ENCODE measurements around the gene ARHGEF25. TPM values are rescaled to one million over a fixed set of nuclear protein-coding genes. Genes with fewer than 3 reads are reported as not detected.
A peak's percentile ranks its signal among the peaks of the same experiment; 100 is the strongest.

The ARHGEF25 gene
- total and polyA plus RNA-seq, 2 of the 13 experiments (the other 11 are each of a cell fraction or from before 2014, with no cell fraction given), result 11.5 to 12.5 TPM

DNA sequence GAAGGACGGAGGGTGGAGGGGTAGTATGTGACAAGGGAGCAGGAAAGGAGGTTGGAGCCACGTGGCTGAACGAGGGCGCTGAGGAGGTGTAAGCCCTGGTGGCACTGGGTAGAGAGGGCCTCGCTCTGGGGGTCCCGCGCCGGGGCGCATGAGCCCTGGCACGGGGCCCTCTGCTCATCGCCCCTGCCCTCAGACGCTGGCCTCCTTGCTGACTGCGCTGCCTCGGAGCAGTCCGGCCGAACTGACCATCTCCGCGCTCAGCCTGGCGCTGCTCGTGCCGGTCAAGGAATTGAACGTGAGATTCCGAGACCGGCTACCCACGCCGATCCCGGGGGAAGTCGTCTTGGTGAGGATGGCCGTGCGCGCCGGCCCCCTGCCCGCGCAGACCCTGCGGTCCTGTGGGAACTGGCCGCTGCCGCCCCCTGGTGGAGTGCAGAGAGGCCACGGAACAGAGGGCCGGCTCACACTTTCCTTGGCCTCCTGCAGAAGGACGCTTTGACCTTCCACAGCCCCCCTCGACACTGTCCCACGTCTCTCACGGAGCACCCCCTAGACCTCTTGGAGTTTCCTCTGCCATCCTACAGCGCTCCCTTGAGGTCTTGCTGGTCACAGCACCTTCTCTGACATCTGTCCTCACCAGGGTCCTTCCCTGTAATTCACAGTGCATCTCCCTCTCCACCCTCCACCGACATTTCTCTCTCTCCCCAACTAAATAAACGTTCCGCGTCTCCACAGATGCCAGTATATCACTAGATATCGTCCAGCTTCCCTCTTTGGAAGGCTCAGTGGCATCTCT lies 10.5 kb downstream of the ARHGEF25 start (continued):
- TF ChIP-seq, protein P1, sequence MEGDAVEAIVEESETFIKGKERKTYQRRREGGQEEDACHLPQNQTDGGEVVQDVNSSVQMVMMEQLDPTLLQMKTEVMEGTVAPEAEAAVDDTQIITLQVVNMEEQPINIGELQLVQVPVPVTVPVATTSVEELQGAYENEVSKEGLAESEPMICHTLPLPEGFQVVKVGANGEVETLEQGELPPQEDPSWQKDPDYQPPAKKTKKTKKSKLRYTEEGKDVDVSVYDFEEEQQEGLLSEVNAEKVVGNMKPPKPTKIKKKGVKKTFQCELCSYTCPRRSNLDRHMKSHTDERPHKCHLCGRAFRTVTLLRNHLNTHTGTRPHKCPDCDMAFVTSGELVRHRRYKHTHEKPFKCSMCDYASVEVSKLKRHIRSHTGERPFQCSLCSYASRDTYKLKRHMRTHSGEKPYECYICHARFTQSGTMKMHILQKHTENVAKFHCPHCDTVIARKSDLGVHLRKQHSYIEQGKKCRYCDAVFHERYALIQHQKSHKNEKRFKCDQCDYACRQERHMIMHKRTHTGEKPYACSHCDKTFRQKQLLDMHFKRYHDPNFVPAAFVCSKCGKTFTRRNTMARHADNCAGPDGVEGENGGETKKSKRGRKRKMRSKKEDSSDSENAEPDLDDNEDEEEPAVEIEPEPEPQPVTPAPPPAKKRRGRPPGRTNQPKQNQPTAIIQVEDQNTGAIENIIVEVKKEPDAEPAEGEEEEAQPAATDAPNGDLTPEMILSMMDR (CRISPR knock-in tag; IDR thresholded peaks at IDR 0.05), result peak; percentile 98
- no peak for TF ChIP-seq ONECUT2 (CRISPR knock-in tag; IDR thresholded peaks at IDR 0.05)
- TF ChIP-seq ZNF235 (CRISPR knock-in tag; IDR thresholded peaks at IDR 0.05; ENCODE audit: borderline replicate concordance), result no peak
- TF ChIP-seq ZNF546 (CRISPR knock-in tag; conservative IDR thresholded peaks at IDR 0.05), result no peak
- TF ChIP-seq ZBTB1 (CRISPR knock-in tag; IDR thresholded peaks at IDR 0.05; ENCODE audit: borderline replicate concordance), result no peak
- TF ChIP-seq ZNF335 (CRISPR knock-in tag; IDR thresholded peaks at IDR 0.05), result no peak
- TF ChIP-seq MATR3 (CRISPR knock-in tag; IDR thresholded peaks at IDR 0.05), result no peak
- no peak for TF ChIP-seq SP5 (CRISPR knock-in tag; IDR thresholded peaks at IDR 0.05; ENCODE audit: borderline replicate concordance, low read depth)
- TF ChIP-seq ZNF83 (CRISPR knock-in tag; IDR thresholded peaks at IDR 0.05; ENCODE audit: borderline replicate concordance), result peak; percentile 48; the same call in 1 of the 2 replicates
- peak; percentile 36; the same call in 1 of the 2 replicates for TF ChIP-seq RFXAP (CRISPR knock-in tag; IDR thresholded peaks at IDR 0.05; ENCODE audit: borderline replicate concordance)
- TF ChIP-seq ZNF768 (CRISPR knock-in tag; IDR thresholded peaks at IDR 0.05), result peak; percentile 19; the same call in 1 of the 2 replicates
- TF ChIP-seq ZNF570 (CRISPR knock-in tag; IDR thresholded peaks at IDR 0.05; ENCODE audit: borderline replicate concordance), result no peak
- TF ChIP-seq, protein P2, sequence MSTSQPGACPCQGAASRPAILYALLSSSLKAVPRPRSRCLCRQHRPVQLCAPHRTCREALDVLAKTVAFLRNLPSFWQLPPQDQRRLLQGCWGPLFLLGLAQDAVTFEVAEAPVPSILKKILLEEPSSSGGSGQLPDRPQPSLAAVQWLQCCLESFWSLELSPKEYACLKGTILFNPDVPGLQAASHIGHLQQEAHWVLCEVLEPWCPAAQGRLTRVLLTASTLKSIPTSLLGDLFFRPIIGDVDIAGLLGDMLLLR (CRISPR knock-in tag; IDR thresholded peaks at IDR 0.05), result no peak
- TF ChIP-seq ZMYM4 (CRISPR knock-in tag; IDR thresholded peaks at IDR 0.05), result 0 out of 2 replicates have a peak, but pooled peaks have one; percentile 30
- no peak for TF ChIP-seq HMGA1 (CRISPR knock-in tag; conservative IDR thresholded peaks at IDR 0.05)
- no peak for TF ChIP-seq DR1 (CRISPR knock-in tag; IDR thresholded peaks at IDR 0.05)
- TF ChIP-seq, protein P3, sequence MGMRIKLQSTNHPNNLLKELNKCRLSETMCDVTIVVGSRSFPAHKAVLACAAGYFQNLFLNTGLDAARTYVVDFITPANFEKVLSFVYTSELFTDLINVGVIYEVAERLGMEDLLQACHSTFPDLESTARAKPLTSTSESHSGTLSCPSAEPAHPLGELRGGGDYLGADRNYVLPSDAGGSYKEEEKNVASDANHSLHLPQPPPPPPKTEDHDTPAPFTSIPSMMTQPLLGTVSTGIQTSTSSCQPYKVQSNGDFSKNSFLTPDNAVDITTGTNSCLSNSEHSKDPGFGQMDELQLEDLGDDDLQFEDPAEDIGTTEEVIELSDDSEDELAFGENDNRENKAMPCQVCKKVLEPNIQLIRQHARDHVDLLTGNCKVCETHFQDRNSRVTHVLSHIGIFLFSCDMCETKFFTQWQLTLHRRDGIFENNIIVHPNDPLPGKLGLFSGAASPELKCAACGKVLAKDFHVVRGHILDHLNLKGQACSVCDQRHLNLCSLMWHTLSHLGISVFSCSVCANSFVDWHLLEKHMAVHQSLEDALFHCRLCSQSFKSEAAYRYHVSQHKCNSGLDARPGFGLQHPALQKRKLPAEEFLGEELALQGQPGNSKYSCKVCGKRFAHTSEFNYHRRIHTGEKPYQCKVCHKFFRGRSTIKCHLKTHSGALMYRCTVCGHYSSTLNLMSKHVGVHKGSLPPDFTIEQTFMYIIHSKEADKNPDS (CRISPR knock-in tag; IDR thresholded peaks at IDR 0.05), result 0 out of 2 replicates have a peak, but pooled peaks have one; percentile 45
- no peak for TF ChIP-seq SNAI1 (CRISPR knock-in tag; IDR thresholded peaks at IDR 0.05; ENCODE audit: borderline replicate concordance)
- TF ChIP-seq ZNF251 (CRISPR knock-in tag; IDR thresholded peaks at IDR 0.05), result no peak
- no peak for TF ChIP-seq ZMAT3 (CRISPR knock-in tag; conservative IDR thresholded peaks at IDR 0.05)
- TF ChIP-seq THAP11 (CRISPR knock-in tag; IDR thresholded peaks at IDR 0.05), result peak; percentile 37; the same call in 1 of the 2 replicates
- TF ChIP-seq, protein P4, sequence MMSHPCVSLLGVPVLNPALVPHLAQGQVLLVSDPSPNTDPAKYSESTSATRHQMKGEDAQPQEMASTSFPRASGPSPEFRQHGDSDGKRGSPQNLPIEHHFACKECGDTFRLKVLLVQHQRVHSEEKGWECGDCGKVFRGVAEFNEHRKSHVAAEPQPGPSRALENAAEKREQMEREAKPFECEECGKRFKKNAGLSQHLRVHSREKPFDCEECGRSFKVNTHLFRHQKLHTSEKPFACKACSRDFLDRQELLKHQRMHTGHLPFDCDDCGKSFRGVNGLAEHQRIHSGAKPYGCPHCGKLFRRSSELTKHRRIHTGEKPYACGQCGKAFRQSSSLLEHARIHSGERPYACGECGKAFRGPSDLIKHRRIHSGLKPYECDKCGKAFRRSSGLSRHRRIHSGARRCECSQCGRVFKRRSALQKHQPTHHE (CRISPR knock-in tag; IDR thresholded peaks at IDR 0.05; ENCODE audit: borderline replicate concordance), result 0 out of 2 replicates have a peak, but pooled peaks have one; percentile 37
- no peak for TF ChIP-seq ZC3H13 (CRISPR knock-in tag; IDR thresholded peaks at IDR 0.05)
- no peak; the same call in 1 of the 2 replicates for TF ChIP-seq TARDBP (CRISPR knock-in tag; IDR thresholded peaks at IDR 0.05)
- TF ChIP-seq RFX3 (CRISPR knock-in tag; IDR thresholded peaks at IDR 0.05), result no peak
- TF ChIP-seq ZNF563 (CRISPR knock-in tag; IDR thresholded peaks at IDR 0.05), result no peak
